ENCODE measurements around the gene SFXN4. TPM values are rescaled to one million over a fixed set of nuclear protein-coding genes. Genes with fewer than 3 reads are reported as not detected.
"Not testable (repeated sequence)": the region's sequence is repeated elsewhere in the genome, so short reads cannot be mapped to it uniquely, and the experiment has no call there.

SFXN4 gene
- total RNA-seq, 4 donors from 2014 or later: 13.8 to 120 (median 24.4) TPM

- WGBS, 2 donors: 77 to 78% methylated on average over 8 of the region's 8 CpGs
- H3K36me3 ChIP-seq: peaks cover 0 to 71% (median 5%) of the 10 kb centered on the region in 3 donors
- not testable (repeated sequence) for DNase-seq, H3K27me3 ChIP-seq, H3K27ac ChIP-seq, H3K4me1 ChIP-seq, H3K4me3 ChIP-seq, H3K9me3 ChIP-seq
- peak in 1 of 6 experiments; percentile 8 for TF ChIP-seq CTCF (IDR thresholded peaks at IDR 0.05)
- intact Hi-C loops (cut with DNase I): loop anchor here (10.0 kb wide), 1 partner anchor 287 kb away; no protein-coding TSS in a partner anchor
Observed at GRCh38 chr10:119137878-119138277, 27.6 kb downstream of the SFXN4 start.

GRCh38 chr10:119136084-119136483 lies 29.4 kb downstream of the SFXN4 start:
- peaks cover 0 to 12% (median 7%) of the 10 kb centered on the region in 3 donors for H3K4me1 ChIP-seq
- no peaks in the 10 kb centered on the region for H3K27me3 ChIP-seq
- H3K4me3 ChIP-seq: no peak overlapping the region
- H3K27ac ChIP-seq: peak overlapping the region in 2 of 4 donors; percentile 19 to 25
- WGBS, 2 donors: 73 to 80% methylated on average over 4 to 7 of the region's 7 CpGs
- no peak for TF ChIP-seq POLR2A (IDR thresholded peaks at IDR 0.05)
- no peak for TF ChIP-seq CTCF (IDR thresholded peaks at IDR 0.05)
- H3K36me3 ChIP-seq: peaks cover 0 to 72% (median 10%) of the 10 kb centered on the region in 3 donors
- DNase-seq: no peak
- intact Hi-C loops (cut with DNase I): loop anchor here (10.0 kb wide), 1 partner anchor 289 kb away; no protein-coding TSS in a partner anchor
- no peaks in the 10 kb centered on the region for H3K9me3 ChIP-seq

GRCh38 chr10:119135513-119135881 lies 30.0 kb downstream of the SFXN4 start:
- 59 to 62% methylated on average over 4 of the region's 4 CpGs for WGBS, 2 donors
- no peaks in the 10 kb centered on the region for H3K9me3 ChIP-seq
- H3K27me3 ChIP-seq: no peaks in the 10 kb centered on the region
- no peak overlapping the region for H3K4me3 ChIP-seq
- H3K4me1 ChIP-seq: peaks cover 0 to 17% (median 7%) of the 10 kb centered on the region in 3 donors
- DNase-seq: peak; percentile 2
- TF ChIP-seq CTCF (IDR thresholded peaks at IDR 0.05) (no peak), POLR2A (IDR thresholded peaks at IDR 0.05) (no peak)
- peaks cover 0 to 72% (median 14%) of the 10 kb centered on the region in 3 donors for H3K36me3 ChIP-seq
- peak overlapping the region in 2 of 4 donors; percentile 42 to 63 for H3K27ac ChIP-seq
- intact Hi-C loops (cut with DNase I): loop anchor here (10.0 kb wide), 1 partner anchor 289 kb away; no protein-coding TSS in a partner anchor

- intact Hi-C loops (cut with DNase I): loop anchor here (10.0 kb wide), 1 partner anchor 291 kb away; no protein-coding TSS in a partner anchor
- Histone ChIP-seq H3K27ac (no peak overlapping the region), H3K36me3 (peaks cover 0 to 72% (median 22%) of the 10 kb centered on the region in 3 donors), H3K27me3 (no peaks in the 10 kb centered on the region), H3K9me3 (no peaks in the 10 kb centered on the region), H3K4me1 (peaks cover 0 to 17% (median 7%) of the 10 kb centered on the region in 3 donors), H3K4me3 (no peak overlapping the region)
- 71 to 86% methylated on average over 8 of the region's 8 CpGs for WGBS, 2 donors
- no peak for DNase-seq
- no peak for TF ChIP-seq CTCF (IDR thresholded peaks at IDR 0.05)
Observed at GRCh38 chr10:119133949-119134348, 31.6 kb downstream of the SFXN4 start.

- TF ChIP-seq CTCF (IDR thresholded peaks at IDR 0.05) (no peak), POLR2A (IDR thresholded peaks at IDR 0.05) (no peak)
- H3K4me3 ChIP-seq: no peak overlapping the region
- 83% methylated on average over 9 to 10 of the region's 14 CpGs for WGBS, 2 donors
- H3K27me3 ChIP-seq: no peaks in the 10 kb centered on the region
- peaks cover 0 to 17% (median 7%) of the 10 kb centered on the region in 3 donors for H3K4me1 ChIP-seq
- no peaks in the 10 kb centered on the region for H3K9me3 ChIP-seq
- H3K27ac ChIP-seq: no peak overlapping the region
- intact Hi-C loops (cut with DNase I): loop anchor here (10.0 kb wide), 1 partner anchor 292 kb away; no protein-coding TSS in a partner anchor
- peaks cover 0 to 78% (median 22%) of the 10 kb centered on the region in 3 donors for H3K36me3 ChIP-seq
- no peak for DNase-seq
Observed at GRCh38 chr10:119132521-119133345, 32.8 kb downstream of the SFXN4 start.

All from esophagus squamous epithelium (tissue), 5 donors.